ENCODE measurements around the gene ATXN10.

GRCh38 chr22:45664136-45664646, 7.4 kb upstream of the ATXN10 start:
- TF ChIP-seq CTCF (conservative IDR thresholded peaks at IDR 0.05; ENCODE audit: low read length): no peak
- TF ChIP-seq EZH2phosphoT487 (IDR thresholded peaks at IDR 0.05; ENCODE audit: borderline replicate concordance): no peak
